ENCODE data around the gene MGME1. TPM values are rescaled to one million over a fixed set of nuclear protein-coding genes. Genes with fewer than 3 reads are reported as not detected.

MGME1 gene
- total RNA-seq, 1 experiment from 2014 or later: 56.0 TPM

GRCh38 chr20:17939622-17940223 is 29.1 kb upstream of the MGME1 start (continued):
- TF ChIP-seq CDX4 (CRISPR knock-in tag; IDR thresholded peaks at IDR 0.05; ENCODE audit: borderline replicate concordance) (no peak), NFE2L1 (CRISPR knock-in tag; IDR thresholded peaks at IDR 0.05) (no peak), NFATC4 (CRISPR knock-in tag; IDR thresholded peaks at IDR 0.05) (peak; percentile 24; the same call in 1 of the 2 replicates), ATF1 (CRISPR knock-in tag; IDR thresholded peaks at IDR 0.05) (no peak; the same call in 1 of the 2 replicates), MYBL2 (CRISPR knock-in tag; IDR thresholded peaks at IDR 0.05) (no peak), SMAD4 (CRISPR knock-in tag; IDR thresholded peaks at IDR 0.05) (no peak), NR1H2 (CRISPR knock-in tag; IDR thresholded peaks at IDR 0.05) (no peak), AFF4 (CRISPR knock-in tag; IDR thresholded peaks at IDR 0.05; ENCODE audit: borderline replicate concordance) (0 out of 2 replicates have a peak, but pooled peaks have one; percentile 34)

- H3K27me3 Mint-ChIP-seq (ENCODE audit: low read depth): no peaks in the 10 kb centered on the region; the same call in 1 of the 2 replicates
- no peak overlapping the region for H3K4me3 Mint-ChIP-seq
- peaks cover 63% of the 10 kb centered on the region for H3K4me1 Mint-ChIP-seq
- no peak for DNase-seq (ENCODE audit: low spot score)
- no peaks in the 10 kb centered on the region for H3K9me3 Mint-ChIP-seq
- peaks cover 42% of the 10 kb centered on the region for H3K36me3 Mint-ChIP-seq
- CTCF ChIA-PET: interaction anchor here (0.6 to 5.4 kb wide), 6 partner anchors 42 to 494 kb away, joined by 3 to 51 read pairs (median 18); partner anchors contain the start of gene RRBP1
- peak; percentile 14 for ATAC-seq
- H3K27ac Mint-ChIP-seq: peak overlapping the region; percentile 98
- POLR2A ChIA-PET: interaction anchor here (1.0 to 1.5 kb wide), 2 partner anchors 45 to 117 kb away, joined by 3 read pairs; partner anchors contain the start of gene OVOL2
- TF ChIP-seq SMAD4 (CRISPR knock-in tag; IDR thresholded peaks at IDR 0.05) (no peak), E2F1 (CRISPR knock-in tag; IDR thresholded peaks at IDR 0.05) (no peak), ARID4B (CRISPR knock-in tag; IDR thresholded peaks at IDR 0.05; ENCODE audit: borderline replicate concordance) (no peak; the same call in 1 of the 2 replicates), TEAD1 (CRISPR knock-in tag; IDR thresholded peaks at IDR 0.05) (no peak), ZMAT4 (CRISPR knock-in tag; IDR thresholded peaks at IDR 0.05) (no peak), ETV6 (CRISPR knock-in tag; IDR thresholded peaks at IDR 0.05) (no peak), GABPB1 (CRISPR knock-in tag; IDR thresholded peaks at IDR 0.05) (no peak), ZNF138 (CRISPR knock-in tag; conservative IDR thresholded peaks at IDR 0.05) (no peak), PRRX2 (CRISPR knock-in tag; IDR thresholded peaks at IDR 0.05) (0 out of 2 replicates have a peak, but pooled peaks have one; percentile 3), ZNF423 (CRISPR knock-in tag; IDR thresholded peaks at IDR 0.05) (no peak), HMGXB4 (CRISPR knock-in tag; IDR thresholded peaks at IDR 0.05) (no peak), ZNF425 (CRISPR knock-in tag; conservative IDR thresholded peaks at IDR 0.05) (peak; percentile 14; the same call in 1 of the 2 replicates), MYBL2 (CRISPR knock-in tag; IDR thresholded peaks at IDR 0.05) (no peak)
These were observed 28.4 kb upstream of the MGME1 start for GRCh38 chr20:17940224-17940971.
